NB4 (cell line): Measurements from ENCODE around the gene ULK3.

Experiments
- CTCF ChIP-seq: IDR thresholded peaks from one replicate; pipeline ENCODE4 v1.5.1; 2012; ENCODE audit warnings: low read depth, low read length
- MAX ChIP-seq: IDR thresholded peaks from 2 replicates; pipeline ENCODE4 v1.6.1; 2011; ENCODE audit warnings: low read depth, low read length
- POLR2A ChIP-seq: IDR thresholded peaks from 2 replicates; pipeline ENCODE4 v1.6.1; 2011; ENCODE audit warnings: mild to moderate bottlenecking; ENCODE audit not compliant: insufficient read length; ENCODE audit errors: extremely low read depth

- TF ChIP-seq CTCF (no peak), POLR2A (no peak), MAX (no peak)
Observed at GRCh38 chr15:74870436-74871215, 27.7 kb upstream of the ULK3 start.
